ENCODE data around the gene EIF3J.
A peak's percentile ranks its signal among the peaks of the same experiment; 100 is the strongest.
"Not testable (repeated sequence)": the region's sequence is repeated elsewhere in the genome, so short reads cannot be mapped to it uniquely, and the experiment has no call there.

The EIF3J gene

DNA sequence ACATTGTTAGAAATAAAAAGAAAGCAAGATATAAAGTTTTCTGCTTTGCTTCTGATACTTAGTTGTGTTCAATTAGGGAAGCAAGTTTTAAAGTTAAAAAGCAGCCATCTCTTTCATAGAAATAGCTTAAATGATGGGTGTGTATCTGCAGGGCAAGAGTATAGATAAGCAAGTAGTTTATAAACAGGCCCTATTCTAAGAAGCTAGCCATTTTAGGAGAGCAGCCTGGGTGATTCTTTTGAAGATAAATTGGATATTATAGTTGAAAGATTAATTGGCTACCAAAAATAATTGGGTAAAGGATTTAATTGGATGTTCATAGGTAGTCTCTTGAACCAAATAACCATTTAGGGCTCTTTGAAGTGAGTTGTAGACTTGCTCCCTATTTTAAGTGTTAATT is 5.6 kb downstream of the EIF3J start:
- DNase-seq (ENCODE audit: low spot score) = no peak

DNA sequence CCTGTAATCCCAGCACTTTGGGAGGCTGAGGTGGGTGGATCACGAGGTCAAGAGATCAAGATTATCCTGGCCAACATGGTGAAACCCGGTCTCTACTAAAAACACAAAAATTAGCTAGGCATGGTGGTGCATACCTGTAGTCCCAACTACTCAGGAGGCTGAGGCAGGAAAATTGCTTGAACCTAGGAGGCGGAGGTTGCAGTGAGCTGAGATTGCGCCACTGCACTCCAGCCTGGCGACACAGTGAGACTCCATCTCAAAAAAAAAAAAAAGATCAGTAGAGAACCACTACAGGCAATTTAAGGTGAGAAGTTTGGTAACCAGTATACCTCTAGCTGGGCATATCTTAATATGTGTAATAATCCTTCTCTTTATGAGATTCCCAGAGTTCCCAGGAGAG is 7.8 kb downstream of the EIF3J start:
- not testable (repeated sequence) for DNase-seq (ENCODE audit: low spot score)

DNA sequence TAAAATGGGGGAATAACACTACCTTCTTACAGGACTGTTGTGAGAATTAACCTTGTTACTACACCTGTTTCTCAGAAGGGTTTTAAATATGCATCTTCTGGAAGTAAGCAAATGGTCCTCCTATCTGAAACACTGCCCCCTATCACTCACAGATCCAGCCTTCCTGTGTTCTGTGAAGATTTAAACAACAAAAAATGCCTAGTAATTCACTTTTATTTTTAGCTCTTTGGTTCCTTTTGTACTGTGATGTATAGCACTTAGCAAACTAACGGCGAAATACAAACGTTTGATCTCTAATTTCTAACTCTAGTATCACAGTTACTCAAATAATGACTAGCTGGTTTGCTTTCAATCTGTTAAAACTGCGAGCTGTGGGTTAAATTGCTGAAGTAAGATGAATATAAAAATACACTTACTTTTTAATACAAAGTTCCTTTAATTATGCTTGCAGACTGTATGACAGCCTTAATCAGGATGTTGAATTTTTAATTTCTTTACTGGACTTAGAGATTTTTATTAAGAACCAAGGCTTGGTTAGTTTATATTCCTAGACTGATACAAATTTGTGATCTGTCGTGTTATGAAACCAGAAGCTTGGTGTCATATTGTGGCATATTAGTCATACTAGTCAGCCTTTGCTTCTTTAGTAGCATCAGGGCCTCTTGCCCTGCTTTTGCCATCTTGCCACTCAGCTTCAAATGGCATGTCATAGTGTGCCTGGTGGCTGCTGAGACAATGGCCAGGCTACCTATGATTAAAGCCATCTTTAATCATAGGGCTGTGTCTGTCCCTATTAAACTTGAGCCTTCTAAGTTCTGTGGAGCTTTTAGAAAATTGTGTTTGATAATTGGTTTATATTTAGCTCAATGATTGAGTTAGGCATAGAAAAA is 9.2 kb downstream of the EIF3J start:
- DNase-seq (ENCODE audit: low spot score) = no peak

DNA sequence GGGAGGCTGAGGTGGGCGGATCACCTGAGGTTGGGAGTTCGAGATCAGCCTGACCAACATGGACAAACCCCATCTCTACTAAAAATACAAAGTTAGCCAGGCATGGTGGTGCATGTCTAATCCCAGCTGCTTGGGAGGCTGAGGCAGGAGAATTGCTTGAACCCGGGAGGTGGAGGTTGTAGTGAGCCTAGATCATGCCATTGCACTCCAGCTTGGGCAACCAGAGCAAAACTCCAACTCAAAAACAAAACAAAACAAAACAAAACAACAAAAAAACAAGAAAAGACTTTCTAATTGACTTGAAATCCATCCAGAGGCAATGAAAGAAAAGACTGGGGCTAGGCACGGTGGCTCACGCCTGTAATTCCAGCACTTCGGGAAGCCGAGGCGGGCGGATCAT is 12.2 kb downstream of the EIF3J start:
- not testable (repeated sequence) for DNase-seq (ENCODE audit: low spot score)

DNA sequence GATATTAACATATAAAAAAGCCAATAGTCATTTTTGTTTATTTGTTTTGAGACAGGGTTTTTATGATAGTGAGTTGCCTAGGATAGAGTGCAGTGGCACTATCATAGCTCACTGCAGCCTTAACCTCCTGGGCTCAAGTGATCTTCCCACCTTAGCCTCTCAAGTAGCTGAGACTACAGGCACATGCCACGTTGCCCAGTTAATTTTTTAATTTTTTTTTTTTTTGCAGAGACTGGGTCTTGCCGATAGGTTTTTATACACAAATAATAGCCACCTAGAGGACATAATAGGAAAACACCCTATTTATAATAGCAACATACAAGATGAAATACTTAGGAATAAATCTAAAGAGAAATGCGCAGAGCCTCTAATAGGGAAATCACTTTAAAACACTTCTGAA is 13.3 kb downstream of the EIF3J start:
- no peak for DNase-seq (ENCODE audit: low spot score)

DNA sequence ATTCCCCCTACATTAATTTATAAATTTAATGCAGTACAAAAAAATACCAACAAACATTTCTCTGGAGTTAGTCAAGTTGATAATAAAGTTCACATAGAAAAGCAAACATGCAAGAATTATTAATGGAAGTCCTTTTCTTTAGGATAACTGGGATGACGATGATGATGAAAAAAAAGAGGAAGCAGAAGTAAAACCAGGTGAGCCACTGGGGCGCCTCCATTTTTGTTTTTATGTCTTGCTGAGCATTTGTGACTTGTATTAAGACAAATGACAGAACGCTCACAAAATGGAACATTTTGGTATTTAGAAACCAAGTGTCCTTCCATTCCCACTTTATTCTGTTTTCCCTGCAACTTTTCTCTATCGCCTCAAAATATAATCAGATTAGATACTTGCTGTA is 13.8 kb downstream of the EIF3J start:
- DNase-seq (ENCODE audit: low spot score) = no peak

DNA sequence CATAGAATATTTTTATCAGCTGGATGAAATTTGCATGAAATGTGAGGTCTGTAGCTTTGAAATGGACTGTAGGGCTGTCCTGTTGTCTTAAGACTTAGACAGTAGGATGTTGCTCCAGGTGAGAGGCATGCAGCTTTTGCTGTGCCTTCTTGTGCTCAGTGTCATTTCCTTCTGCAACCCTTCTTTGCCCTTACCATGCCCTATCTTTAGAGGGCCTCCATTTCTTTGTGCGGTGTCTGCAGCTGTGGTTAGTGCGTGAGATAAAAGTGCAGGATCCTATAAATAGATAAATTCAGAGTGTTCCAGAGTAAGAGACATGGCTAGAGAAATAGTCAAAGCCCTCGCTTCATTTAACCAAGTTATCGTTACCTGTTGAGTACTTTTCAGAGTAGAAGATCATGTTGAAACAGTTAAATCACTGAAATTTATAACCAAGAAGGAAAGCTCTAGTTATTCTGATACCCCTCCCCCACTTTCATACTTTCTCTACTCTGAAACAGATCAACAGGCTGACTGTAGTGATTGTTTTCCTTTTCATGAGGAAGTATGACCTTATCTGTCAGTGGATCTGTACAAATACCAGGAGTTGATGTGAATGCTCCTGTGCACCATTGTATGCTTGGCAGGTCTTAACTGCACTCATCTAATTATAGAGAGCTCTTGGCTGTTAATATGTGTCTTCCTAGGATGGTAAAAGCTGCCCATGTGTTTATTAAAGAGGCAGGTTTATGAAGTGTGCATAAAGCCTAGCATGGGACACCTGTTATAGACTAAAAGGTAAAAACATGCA is 18.2 kb downstream of the EIF3J start:
- no peak for DNase-seq (ENCODE audit: low spot score)

DNA sequence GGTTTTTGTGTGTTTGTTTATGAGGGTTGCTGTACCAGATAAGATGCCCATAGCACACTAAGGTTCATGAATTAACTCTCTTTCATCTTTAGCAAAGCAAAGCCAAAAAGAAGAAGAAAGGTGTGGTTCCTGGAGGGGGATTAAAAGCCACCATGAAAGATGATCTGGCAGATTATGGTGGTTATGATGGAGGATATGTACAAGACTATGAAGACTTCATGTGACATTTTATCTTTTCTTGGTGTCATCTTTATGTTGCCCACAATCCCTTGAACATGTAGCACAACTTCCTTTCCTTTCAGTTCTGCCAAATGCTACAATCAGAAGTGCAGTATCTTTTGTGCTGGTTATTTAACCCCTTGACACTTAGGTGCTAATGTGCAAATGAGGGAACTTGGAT is 24.0 kb downstream of the EIF3J start:
- DNase-seq (ENCODE audit: low spot score) = not testable (repeated sequence)

DNA sequence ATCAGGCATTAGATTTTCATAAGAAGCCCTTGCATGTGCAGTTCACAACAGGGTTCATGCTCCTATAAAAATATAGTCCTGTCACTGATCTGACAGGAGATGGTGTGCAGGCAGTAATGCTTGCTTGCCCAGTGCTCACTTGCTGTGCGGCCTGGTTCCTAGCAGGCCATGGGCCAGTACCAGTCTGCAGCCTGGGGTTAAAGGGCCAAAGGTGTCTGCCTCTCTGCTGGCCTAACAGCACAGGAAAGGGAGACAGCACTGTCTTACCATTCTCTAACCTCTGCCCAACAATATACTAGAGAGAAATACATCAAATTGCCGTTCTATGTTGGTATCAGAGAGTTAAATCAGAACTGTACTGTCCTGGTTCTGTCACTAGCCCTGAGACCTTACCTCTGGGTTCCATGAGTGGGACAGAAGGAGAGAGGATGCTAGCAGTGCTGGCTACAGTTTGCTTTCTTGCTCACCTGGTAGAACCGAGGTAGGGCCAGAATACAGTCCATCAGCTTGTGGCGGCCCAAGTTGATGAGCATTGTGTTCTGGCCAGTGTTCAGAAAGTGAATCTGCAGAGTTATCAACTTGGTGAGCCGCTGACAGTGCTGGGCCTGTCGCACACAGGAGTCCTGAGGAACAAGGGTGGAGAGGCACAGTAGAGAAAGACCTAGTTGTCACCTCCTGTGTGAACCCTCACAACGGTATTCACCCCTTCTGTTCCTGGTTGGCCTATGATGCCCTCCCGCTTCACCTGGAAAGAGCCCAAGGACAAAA is 28.6 kb downstream of the EIF3J start:
- no peak for DNase-seq (ENCODE audit: low spot score)

DNA sequence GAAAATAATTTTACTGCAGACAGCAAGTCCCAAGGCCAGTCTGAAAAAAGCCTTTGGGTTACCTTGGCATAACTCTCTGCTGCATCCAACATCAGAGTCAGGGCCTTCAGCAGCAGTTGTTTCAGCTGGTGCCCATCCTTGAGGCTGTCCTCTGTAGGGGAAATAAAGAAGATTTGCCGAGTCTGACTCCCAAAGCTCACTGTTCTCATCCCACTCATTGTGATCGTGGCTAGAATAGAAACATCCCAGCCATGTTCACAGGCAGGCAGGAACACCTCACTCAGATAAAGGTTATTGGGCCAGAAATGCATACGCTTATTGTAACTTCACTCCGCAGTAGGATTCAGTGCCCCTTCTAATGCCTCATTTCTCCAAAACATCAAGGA is 29.2 kb downstream of the EIF3J start:
- no peak for DNase-seq (ENCODE audit: low spot score)

DNA sequence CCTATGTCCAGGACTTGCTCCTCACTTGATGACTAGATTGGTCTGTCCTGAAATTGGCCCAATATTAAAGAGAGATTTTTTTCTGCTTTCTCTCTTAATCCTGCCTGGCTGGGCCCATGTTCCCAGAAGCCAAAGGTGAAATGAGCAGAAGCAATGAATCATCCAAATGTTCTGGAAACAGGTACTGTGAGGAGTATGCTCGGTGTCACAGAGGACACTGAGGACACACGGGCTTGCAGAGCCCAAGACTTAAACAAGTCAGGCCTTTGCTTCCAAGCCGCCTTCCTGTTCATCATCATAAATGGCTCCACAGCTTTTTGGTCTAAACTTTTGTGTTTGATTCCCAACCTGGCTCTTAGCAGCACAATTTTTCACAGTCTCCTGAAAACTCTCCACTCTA is 31.4 kb downstream of the EIF3J start:
- no peak for DNase-seq (ENCODE audit: low spot score)

DNA sequence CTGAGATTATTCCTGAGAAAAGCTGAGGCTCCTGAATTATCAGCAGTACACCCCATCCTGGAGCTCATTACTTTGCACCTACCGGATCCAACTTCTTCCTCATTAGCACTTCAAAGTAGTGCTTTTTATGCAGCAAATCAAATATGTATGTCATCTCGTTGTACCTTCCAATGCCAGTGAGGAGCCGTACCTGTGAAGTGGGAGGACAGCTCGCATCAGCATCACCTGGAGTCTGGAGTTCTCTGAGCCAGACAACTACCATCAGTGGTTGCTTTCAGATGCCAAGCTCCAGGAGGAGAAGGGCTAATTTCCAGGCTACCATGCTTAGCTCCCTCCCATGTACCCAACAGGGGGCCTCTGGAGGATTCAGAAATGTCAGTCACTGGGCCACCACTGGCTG is 32.4 kb downstream of the EIF3J start:
- DNase-seq (ENCODE audit: low spot score) = no peak

DNA sequence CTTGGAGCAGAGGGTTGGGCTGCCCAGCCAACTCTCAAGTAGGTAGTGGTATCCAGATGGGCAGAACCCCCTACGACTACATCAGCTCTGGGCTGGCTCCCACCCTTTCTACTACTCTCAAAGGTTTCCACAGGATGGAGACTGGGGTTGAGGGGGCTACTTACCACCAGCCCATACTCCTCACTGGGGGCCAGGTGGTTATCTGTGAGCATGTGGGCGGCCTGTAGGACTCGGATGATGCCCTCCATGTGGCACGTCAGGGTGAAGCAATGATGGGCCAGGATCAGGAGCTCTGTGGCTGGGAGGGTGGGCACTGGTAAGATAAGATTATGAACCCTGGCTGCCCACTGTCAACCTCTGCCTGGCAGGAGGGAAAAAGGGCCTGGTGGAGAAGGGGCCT is 33.4 kb downstream of the EIF3J start:
- no peak for DNase-seq (ENCODE audit: low spot score)

DNA sequence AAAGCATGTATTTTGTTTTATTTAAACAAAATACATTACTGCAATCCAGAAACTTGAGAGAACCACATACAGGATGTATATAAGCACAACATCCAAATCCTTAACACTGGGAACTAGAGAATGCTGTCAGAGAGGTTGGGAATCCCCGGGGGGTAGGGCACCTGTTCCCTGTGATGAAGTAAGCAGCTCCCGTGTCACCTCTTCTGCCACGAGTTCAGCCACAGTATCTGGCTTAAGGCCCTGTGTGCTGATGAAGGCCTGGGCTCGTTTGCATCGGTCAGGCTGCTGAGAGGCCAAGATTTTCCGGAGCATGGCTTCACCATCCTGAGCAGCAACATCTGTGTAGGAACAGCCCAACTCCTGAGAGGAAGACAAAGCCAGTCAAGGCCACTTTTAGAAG is 36.4 kb downstream of the EIF3J start:
- no peak for DNase-seq (ENCODE audit: low spot score)

DNA sequence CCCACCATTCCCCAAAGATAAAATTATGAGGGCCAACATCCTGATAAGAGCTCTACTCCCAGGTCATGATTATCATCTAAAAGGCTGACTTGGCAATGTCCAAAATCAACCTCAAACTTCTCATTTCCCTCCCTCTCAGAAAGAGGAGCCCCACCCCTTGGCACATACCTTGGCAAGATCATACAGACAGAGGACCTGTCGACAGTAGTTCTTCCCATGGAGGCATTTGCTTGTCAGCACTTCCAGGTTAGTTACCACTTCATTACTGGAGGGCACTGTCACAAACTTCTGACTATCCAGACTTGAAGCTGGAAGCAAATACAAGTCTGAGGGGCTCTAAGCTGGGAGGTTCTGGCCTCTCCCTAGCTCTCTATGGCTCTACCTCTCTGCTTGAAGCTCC is 37.8 kb downstream of the EIF3J start:
- no peak for DNase-seq (ENCODE audit: low spot score)

DNA sequence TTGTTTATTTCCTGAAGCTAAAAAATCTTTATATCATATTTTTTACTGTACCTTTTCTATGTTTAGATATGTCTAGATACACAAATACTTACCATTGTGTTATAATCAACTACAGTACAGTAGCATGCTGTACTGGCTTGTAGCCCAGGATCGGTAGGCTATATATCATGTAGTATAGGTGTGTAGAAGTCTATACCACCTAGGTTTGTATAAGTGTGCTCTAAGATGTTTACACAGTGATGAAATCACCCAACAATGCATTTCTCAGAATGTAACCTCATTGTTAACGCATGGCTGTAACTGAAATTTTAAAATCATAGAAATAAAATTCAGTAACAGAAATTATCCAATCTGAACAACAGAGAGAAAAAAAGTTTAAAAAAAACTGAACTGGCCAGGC is 43.2 kb downstream of the EIF3J start:
- no peak for DNase-seq (ENCODE audit: low spot score)

DNA sequence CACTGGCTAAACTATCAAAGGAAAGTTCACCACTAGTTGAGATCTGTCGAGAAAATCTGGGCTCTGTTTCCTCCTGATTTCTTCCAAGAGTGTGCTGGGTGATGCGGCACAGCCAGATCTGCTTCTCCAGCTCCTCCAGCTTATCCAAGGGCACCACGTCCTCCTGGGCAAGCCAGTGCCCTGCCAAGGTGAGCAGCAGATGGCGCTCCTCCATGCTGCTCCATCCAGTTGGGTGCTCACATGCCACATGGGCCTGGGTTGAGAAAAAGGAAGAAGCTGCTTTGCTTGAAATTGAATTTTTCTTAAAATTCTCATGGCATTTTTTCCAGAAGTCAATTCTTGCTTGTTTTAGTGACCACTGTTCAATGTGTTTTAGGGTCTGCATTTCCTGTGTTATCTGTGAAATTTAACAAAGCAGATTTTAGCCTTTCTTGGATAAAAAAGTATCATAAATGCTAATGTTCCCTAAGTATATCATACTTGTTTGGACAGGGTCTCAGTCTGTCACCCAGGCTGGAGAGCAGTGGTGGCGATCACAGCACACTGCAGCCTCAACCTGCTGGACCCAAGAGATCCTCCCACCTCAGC is 47.3 kb downstream of the EIF3J start:
- DNase-seq (ENCODE audit: low spot score) = peak; percentile 15

DNA sequence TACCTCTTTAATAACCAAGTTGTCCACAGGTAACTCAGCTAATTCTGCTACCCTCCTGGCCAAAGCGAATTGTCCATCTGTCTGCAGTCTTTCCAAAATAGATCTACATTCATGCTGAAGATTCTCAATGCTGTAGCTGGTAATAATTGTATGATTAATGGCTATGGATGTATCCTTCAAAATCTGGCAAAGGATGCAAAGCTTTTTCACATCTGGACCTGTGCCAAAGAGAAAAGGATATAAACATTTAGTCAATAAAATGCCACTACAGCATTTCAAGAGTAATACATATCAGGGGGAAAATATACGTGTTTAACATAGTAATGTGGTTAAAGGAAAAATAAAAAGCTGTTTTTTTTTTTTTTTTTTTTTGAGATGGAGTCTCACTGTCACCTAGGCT is 48.7 kb downstream of the EIF3J start:
- no peak for DNase-seq (ENCODE audit: low spot score)

DNA sequence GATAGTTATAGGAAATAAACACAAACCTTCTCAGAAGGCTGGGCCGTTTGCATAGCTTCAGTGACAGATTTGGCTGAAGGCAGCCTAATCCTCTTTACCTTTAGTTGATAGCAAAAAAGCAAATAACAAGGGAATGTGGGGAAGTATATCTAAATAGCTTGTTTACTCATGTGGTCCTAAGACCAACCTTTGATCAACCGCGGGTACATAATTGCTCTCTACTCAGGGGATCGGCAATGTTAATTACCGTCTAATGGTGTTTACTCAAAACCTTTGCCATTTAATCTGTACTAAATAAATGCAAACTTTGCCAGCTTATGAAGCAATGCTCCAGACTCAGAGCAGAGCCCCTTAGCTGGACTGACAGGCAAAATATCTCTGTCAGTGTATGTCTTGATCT is 51.6 kb downstream of the EIF3J start:
- no peak for DNase-seq (ENCODE audit: low spot score)

DNA sequence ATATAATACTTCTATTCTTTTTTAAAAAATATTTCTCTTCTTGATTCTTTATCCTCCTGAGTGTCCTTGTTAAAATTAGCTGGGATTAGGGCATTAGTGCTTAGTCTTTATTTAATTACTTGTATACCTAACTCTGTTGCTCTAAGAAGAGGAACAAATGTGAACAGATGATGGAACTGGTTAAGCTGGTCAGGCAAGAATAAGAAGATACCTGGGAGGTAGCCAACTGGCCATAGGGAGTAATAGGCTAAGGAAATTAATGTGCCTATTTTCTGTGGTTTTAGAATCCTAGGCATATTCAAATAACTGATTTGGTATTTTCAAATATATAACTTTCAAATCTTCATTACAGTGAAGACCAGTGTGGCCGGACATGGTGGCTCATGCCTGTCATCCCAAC is 54.4 kb downstream of the EIF3J start:
- DNase-seq (ENCODE audit: low spot score) = no peak

DNA sequence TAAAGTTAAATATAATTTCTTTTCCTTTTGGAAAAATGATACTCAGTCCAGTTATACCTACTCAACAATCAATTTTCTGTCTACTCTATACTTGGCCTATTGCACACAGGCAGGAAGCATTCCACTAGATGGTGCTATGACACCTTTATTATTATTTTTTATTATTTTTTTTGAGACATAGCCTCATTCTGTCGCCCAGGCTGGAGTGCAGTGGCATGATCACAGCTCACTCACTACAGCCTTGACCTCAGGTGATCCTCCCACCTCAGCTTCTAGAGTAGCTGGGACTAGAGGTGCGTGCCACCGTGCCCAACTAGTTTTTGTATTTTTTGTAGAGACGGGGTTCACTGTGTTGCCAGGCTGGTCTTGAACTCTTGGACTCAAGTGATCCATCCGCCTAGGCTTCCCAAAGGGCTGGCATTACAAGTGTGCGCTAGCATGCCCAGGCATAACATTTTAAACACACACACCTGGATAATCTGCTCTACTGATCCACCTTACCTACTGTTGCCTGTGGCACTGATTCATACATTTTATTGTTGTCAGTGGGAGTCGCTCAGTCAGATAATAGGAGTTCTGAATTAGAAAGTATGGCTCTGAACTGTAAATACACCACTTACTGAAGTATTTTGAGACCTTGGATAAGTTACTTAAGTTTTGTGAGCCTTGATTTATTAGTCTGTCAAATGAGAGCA is 56.2 kb downstream of the EIF3J start:
- DNase-seq (ENCODE audit: low spot score) = no peak

DNA sequence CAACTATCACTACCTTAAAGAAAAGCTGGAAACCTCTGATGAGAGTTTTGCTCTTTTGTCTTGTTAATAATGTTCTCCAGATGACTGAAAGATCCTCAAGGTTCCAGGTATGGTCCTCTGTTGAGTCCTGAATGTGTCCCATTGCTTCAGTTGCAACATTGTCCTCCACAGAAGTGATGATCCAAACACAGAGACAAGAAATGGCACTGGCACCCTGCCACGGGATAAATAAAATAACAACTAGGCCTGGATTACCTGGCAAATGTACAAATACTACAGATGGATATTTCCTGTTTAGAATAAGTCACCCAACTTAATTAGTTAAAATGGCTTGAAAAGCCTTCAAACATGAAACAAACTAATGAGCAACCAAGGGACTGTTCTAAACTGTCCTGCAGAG is 58.3 kb downstream of the EIF3J start:
- no peak for DNase-seq (ENCODE audit: low spot score)

Measured in COLO829 (cell line).